Fibroblast of skin of left quadriceps (primary cell): Measurements from ENCODE around the gene ST3GAL3.

ENCODE experiments used
- DNase-seq, 2 experiments: peaks; one replicate each; pipeline ENCODE4 v3.0.0-alpha.2; 2013; ENCODE audit warnings: low read depth in 2 of 2

The ST3GAL3 gene

DNA sequence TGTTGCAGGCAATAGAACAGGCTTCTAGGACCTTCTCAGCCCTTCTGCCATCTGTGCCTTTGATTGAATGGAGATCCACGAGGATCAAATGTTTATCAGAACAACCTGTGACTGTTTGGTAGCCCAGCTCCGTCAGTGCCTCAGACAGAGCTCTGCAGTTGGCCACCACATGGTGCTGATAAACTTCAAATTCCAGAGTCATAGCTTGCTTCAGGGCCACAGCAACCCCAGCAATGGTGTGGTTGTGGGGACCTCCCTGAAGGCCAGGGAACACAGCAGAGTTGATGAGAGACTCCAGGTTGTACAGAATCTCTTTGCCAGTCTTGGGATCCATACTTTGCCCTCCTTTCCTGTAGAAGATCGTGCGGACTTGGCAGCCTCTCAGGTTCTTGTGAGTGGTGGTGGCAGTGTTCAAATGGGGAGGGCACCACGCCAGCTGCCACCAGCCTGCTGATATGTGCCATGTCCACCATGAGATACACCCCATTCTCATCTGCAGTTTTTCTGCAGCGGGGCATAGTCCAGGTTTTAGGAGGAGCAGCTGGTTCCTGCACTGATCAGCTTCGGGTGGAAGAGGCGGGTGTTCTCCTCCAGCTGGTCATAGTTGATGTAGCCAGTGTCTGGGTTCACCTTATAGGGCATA lies 143.4 kb downstream of the ST3GAL3 start:
- no peak for DNase-seq

DNA sequence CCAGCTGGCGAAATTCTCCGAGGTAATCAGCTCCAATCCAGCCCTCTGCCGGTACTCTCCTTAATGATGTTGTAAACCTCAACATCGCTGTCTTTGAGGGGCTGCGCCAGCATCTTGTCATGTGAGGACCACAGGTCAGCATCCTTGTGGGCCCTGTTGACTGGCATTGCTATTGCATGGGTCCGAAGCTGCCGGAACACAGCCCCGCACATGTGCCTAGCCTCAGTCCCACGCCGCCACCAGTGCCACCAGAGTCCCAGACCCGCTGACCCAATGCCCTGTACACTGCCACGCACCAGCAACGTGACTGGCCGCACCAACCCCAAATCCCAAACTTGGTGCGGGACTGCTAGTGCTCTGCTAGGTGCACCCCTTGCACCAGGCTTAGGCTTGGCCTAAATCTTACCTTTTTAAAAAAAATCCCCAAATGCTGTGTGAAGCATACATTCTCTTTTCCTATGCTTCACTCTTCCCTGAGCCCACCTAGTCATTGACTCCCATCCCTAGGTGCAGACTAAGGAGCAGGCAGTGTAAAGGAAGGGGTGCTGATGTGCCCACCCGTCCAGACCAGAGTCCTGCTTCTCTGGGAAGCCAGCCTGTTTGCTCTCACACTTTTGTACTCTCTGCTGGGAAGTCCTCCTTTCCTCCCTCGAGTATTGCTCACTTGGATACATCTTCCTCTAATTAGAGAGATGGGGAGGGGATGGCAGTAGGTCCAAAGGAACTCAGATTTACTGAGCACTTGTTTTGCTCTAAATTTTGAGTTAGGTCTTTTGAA lies 144.4 kb downstream of the ST3GAL3 start:
- no peak for DNase-seq

DNA sequence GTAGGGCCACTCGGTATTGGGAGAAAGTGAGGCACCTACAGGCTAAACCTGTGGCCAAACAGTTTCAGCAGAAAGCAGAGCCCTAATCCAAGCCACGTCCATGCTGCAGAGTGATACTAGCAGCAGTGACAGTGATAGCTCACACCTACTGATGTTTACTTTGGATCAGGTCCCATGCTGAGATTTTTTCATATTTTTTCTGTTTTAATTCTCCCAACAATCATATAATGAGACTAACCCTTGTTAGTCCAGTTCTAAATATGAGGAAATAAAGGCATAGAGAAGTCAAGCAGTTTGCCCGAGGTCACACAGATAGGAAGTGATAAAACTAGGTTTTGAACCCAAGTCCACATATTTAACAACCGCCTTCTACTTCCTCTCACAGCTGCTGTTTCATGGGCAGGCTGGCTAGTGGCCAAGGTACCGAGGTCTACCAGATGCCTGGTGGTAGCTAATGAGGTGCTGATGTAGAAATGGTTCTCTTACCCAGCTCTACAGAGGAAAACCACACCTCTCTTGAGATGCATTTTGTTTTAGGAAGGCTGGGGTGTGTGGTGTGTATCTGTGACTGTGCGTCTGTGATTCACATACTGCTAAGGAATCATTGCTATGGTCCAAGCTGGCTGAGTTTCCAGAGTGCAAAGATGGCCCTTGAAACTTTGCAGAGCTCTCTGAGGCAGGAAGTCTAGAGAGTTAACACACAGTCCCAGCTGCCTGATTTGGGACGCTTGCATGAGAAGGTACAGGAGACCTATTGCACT lies 146.0 kb downstream of the ST3GAL3 start:
- peak; percentile 72 to 77 for DNase-seq

GRCh38 chr1:43854473-43854872 lies 147.1 kb downstream of the ST3GAL3 start:
- no peak for DNase-seq

- DNase-seq = no peak
Measured at GRCh38 chr1:43856188-43856587, 148.9 kb downstream of the ST3GAL3 start.

DNA sequence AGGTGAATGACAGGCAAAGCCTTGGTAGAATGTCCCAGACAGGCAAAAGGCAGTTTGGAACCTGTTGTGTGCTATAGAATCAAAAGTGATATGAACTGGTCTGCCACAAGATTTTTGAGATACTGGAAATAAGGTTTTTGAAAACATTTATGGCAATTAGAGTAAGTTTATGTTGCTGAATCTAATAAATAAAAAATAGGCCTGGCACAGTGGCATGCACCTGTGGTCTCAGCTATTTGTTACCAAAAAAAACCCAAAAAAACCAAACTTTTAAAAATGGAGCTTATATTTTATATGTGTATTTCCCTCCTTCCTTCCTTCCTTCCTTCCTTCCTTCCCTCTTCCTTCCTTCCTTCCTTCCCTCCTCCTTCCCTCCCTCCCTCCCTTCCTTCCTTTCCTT lies 149.8 kb downstream of the ST3GAL3 start:
- no peak for DNase-seq

- peak; percentile 98 for DNase-seq
Measured at GRCh38 chr1:43858324-43858723, 151.0 kb downstream of the ST3GAL3 start.

DNA sequence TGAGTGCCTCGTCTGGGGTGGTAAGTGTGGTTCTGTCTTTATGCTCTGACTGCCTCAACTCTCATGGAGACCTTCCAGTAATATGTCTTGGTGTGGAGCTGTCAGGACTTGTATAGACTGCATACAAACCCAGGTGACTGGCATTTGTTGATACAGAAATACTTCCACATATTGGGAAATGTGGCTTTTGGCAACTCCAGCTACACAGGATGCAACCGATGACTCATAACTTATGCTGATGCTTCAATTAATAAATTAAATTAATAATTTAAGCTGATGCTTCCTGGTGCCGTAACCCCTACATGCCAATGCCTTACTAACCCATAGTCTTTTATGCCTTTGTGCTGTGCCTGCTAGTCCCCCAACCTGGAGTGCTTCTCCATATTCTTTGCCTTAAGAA lies 154.0 kb downstream of the ST3GAL3 start:
- DNase-seq = peak; percentile 46 to 48

DNA sequence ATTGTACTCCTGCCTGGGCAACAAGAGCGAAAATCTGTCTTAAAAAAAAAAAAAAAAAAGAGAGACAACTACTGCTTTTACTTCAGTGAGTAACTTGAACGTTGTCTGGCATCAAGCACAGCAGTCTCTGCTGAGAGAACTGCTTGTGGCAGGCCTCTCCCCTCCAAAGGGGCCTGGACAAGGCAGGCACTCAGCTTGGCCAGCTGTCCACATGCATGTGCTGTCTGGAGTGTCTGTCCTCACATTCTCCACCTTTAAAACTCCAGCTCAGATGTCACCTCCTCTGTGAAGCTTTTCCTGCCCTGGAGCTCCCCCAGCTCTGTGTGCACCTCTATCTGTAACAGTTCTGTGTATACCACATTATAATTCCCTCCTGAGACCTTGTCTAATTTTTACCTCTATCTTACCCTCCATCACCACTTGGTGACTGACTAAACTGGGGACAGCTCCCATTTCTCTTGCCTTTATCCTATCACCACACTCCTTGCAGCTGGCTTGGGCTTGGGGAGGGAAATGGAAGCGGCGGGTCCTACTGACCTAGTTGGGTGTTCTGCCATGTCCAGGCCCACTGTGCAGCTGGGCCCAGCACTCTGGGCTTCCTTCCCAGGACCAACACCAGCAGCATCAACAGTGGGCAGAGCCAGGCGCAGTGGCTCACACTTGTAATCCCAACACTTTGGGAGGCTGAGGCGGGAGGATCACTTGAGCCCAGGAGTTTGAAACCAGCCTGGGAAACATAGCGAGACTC lies 154.8 kb downstream of the ST3GAL3 start:
- DNase-seq = no peak

GRCh38 chr1:43864111-43865045 lies 157.0 kb downstream of the ST3GAL3 start:
- no peak for DNase-seq

DNA sequence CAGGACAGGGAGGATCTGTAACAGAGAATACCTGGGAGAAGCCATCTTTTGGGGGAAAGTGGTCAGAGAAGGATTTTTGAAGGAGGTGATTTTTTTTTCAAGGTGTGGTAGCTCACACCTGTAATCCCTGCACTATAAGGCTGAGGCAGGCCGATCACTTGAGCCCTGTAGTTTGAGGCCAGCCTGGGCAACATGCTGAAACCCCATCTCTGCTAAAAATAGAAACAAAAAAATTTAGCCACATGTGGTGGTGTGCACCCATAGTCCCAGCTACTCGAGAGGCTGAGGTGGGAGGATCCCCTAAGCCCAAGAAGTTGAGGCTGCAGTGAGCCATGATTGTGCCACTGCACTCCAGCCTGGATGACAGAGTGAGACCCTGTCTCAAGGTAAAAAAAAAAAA lies 158.9 kb downstream of the ST3GAL3 start:
- DNase-seq = no peak

DNA sequence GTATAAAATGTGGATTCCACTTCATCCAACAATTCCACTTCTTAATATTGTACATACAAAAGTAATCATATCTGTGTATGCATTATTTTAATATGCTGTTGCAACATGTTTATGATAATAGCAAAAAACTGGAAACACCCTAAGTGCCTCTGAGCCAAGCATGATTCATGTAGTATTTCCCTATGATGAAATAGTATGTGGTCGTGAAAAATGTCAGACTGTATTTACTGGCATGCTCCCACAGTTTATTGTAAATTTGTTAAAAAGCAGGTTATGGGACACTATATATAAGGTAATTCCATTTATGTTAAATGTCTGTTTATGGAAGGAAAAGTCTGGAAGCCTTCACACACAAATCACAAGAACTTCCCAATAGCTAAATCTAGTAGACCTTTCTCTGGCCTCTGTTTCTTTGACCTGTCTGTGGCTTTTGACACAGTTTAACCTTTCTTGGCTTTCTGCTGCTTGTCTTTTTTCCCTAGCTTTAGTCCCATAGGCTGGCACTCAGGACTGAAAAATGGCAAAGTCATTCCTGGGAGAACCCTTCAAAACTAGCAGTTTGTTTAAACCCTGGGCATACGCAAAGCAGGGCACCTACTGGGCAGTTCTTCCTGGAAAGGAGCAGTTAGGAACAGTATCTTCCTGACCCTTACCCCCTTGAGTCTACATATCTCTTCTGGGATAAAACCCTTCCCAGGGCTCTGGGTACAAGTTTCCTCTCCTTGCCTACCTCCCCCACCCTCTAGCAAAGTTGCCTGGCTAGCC lies 160.8 kb downstream of the ST3GAL3 start:
- peak in 1 of 2 experiments; percentile 18 for DNase-seq

- peak; percentile 79 to 80 for DNase-seq
Measured at GRCh38 chr1:43868741-43869067, 161.4 kb downstream of the ST3GAL3 start.

DNA sequence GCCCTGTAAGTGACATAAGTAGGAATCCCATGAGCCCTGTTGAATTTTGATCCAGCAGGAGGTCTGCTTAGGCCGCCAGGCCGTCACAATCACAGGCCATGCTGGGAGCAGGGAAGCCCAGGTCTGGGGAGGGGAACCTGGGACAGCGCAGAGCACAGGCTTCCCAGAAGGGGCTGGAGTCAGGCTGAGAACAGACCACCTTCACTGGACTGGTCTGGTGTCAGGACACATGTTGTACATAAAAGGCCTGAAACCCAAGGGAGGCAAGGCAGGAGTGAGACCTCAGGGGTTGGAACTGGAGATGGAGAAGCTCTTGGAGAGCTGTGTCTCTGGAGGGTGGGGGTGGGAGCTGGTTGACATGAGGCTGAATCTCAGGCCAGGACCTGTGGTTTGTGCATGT lies 163.0 kb downstream of the ST3GAL3 start:
- no peak for DNase-seq

- no peak for DNase-seq
Measured at GRCh38 chr1:43871181-43871910, 164.0 kb downstream of the ST3GAL3 start.

GRCh38 chr1:43872280-43872679 lies 164.9 kb downstream of the ST3GAL3 start:
- DNase-seq = no peak

DNA sequence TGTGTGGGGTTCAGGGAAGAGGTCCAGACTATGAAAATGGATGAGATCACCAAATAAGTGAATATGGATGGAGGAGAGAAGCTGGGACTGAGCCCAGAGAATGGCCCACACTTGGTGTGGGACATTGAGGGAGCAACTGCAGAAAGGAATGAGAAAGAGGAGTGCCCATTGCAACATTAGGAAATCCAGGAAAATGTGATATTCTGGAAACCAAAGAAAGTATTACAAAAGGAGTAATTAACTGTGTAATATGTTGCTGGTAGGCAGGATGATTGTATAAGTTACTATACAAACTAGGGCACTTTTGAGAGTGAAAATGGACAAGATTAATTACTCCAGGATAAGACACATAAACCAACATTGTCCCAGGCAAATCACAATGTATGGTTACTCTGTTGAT lies 166.5 kb downstream of the ST3GAL3 start:
- DNase-seq = no peak

- no peak for DNase-seq
Measured at GRCh38 chr1:43874716-43875115, 167.4 kb downstream of the ST3GAL3 start.

- no peak for DNase-seq
Measured at GRCh38 chr1:43875331-43875730, 168.0 kb downstream of the ST3GAL3 start.

- DNase-seq = no peak
Measured at GRCh38 chr1:43877101-43877500, 169.8 kb downstream of the ST3GAL3 start.
